Suprapubic skin (tissue), 2 donors: ENCODE measurements around the gene DENND4C.

ENCODE experiments used
- EP300 ChIP-seq: sonication (generic); formaldehyde crosslinking; IDR thresholded peaks from one replicate; pipeline ENCODE4 v1.6.1; 2017; ENCODE audit warnings: antibody characterized with exemption
- POLR2A ChIP-seq, 2 donors: fragments of 450-650 bp; IDR thresholded peaks; one replicate each; pipeline ENCODE4 v1.6.1; 2017; ENCODE audit warnings: antibody characterized with exemption in 2 of 2, mild to moderate bottlenecking in 2 of 2, moderate library complexity in 2 of 2

GRCh38 chr9:19241728-19242127 lies 11.2 kb downstream of the DENND4C start:
- TF ChIP-seq EP300 (no peak), POLR2A (IDR thresholded peaks at IDR 0.05) (no peak)
